ENCODE data around the gene ZBTB11.
"Not testable (repeated sequence)": the region's sequence is repeated elsewhere in the genome, so short reads cannot be mapped to it uniquely, and the experiment has no call there.

ZBTB11 gene

DNA sequence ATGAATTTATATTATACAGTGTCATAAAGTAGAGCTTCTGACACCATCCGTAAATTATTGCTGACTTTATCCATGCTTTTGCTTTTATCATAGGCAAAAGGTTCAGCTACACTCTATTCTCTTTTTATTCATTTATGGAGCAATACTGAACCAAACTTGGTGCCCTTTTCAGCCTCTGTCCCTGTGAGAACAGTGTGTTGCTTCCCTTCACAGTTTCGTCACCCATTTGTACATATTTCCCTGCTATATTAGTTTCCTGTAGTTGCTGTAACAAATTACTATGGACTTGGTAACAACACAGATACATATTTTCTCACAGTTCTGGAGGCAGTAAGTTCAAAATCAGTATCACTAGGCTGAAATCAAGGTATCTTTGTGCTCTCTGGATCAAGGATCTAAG, 12.4 kb upstream of the ZBTB11 start:
- DNase-seq = no peak

DNA sequence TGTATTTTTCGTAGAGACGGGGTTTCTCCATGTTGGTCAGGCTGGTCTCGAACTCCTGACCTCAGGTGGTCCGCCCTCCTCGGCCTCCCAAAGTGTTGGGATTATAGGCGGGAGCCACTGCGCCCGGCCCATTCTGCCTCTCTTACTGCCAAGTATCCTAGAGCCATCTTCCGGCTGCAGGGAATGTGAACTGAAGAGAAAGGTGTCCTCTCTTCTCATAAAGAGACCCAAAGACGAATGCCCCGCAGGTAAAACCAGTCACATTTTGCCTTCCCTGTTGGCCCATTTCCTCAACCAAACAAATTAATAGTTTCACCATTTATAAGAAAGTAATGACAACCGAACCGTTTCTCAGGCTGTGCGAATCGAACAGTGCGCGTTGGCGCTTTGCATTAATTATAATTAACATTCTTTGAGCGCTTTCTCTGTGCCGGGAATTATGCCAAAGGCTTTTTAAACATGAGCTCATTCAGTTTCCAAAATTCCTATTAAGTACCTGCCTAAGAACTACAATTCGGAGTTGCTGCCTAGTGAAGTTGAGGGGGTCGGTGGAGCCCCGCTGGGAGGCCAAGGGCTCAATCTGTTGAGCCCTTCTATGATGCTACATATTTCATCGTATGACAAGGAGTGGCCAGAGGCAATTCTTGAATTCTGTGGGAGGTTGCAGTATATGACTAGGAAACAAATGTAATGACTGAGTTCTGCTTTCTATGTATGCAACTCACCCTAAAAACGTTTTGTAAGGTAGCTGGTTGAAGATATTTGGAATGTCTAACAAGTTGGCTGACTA, 10.4 kb upstream of the ZBTB11 start:
- no peak for DNase-seq

GRCh38 chr3:101685870-101686307, 9.0 kb upstream of the ZBTB11 start:
- no peak for DNase-seq

DNA sequence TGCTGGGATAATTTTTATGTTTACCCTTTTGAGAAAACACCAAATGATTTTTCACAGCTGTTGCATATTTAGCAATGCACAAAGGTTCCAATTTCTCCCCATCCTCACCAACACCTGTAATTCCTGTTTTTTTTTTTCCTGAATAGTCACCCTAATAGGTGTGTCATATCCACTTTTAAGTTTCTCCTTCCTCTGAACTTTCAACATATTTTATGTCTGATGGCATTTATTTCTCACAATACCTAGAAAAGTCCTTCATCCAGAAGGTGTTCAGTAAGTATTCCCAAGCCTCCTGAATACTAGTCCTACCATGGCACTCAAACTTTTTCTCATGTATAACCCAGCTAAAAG, 8.1 kb upstream of the ZBTB11 start:
- no peak for DNase-seq

- DNase-seq = no peak
These were observed 3.5 kb upstream of the ZBTB11 start for GRCh38 chr3:101680466-101680865.

DNA sequence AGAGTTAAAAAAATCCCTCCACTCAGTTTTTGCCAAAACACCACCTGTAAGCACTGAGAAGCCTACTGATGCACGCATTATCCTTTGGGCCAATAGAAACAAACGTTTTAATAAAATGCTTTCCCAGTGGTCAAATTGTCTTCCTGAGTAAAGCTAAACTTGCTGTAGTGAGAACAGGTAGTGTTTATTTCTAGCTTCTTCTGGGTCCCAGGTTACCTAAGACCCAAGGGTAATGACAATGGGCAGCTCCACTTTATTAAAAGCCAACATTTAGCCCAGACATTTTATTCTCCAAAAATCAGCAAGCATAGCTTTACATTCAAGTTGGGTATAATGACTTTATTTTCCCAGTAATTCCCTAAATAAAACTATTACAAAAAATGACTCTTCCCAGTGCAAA, 1.9 kb upstream of the ZBTB11 start:
- not testable (repeated sequence) for DNase-seq

DNA sequence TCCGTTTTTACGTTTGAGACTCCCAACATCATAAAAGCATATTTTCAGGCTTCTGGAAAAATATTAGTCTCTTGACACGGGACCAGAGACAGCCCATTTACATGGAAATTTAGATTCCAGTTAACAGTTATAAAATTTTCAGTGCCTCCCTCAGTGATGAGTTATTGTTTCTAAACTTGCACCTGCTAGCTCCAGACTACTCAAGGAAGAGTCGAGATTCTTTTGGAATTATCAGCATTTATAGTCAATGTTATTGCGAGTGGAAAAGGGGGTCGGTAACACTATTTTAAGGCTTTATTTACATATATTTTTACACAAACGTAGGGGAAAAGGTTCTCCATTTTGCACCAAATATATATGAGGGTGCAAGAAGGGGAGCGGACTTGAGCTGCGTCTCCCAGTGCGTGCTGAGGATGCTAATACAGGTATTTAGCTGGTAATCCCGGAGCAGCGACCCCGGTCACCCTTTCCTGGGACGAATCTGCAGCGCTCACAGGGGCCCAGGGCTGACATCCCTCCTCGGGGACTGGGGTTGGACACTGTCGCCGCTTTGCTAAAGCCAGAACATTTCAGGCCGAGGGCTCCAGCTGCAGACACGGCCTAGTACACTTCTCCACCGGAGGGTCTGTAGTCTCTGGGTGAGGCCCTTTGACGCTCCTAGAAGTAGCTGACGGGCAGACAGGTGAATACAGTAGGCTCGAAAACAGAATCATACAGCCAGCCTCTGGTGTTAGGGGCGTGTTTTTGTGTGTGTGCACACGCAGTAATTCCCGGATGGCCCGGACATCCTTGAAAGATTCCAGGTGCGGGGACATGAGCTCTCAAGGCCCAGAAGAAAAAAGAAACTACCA, 729 bp upstream of the ZBTB11 start:
- no peak for DNase-seq

GRCh38 chr3:101676216-101676764, 642 bp downstream of the ZBTB11 start:
- no peak for DNase-seq

DNA sequence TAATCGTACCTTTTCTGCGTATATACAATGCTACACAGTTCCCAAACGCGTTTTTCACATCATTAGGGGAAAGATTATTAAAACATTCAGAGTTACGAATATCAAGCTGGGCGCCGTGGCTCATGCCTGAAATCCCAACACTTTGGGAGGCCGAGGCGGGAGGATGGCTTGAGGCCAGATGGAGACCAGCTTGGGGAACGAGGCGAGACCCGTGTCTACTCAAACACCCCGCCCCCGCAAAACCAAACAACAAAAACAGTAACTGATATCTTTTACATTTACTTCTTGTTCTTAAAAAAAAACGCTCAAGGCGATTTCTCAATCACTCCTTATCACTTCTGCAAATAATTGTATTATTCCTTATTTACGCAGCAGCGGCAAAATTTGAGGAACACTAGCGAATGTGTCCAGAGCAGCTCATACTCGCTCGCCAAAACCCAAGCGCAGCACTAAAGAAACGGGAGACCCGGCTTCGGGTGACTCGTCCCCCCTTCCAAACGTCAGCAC, 1.2 kb downstream of the ZBTB11 start:
- DNase-seq = no peak

DNA sequence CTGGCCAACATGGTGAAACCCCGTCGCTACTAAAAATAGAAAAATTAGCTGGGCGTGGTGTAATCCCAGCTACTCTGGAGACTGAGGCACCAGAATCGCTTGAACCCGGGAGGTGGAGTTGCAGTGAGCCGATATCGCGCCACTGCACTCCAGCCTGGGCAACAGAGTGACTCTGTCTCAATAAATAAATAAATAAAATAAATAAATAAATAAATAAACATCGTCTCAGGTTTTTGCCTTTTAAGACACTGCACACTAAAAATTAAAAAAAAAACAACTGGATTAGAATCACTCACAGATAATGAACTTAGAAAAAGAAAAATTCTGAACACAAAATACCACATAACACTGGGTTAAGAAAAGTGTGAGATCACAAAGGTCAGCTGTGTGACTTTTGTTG, 2.4 kb downstream of the ZBTB11 start:
- DNase-seq = no peak

GRCh38 chr3:101673953-101674352, 3.0 kb downstream of the ZBTB11 start:
- DNase-seq = no peak

GRCh38 chr3:101671014-101671413, 5.9 kb downstream of the ZBTB11 start:
- DNase-seq = no peak

DNA sequence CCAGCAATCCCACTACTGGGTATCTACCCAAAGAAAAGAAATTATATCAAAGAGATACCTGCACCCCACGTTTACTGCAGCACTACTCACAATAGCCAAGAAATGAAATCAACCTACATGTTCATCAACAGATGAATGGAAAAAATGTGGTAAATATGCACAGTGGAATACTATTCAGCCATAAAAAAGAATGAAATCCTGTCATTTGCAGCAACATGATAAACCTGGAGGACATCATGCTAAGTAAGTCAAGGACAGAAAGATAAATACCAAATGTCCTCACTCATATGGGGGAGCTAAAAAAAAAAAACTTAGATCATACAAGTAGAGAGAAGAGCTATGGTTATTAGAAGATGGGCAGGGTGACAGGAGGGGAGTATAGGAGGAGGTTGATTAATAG, 9.1 kb downstream of the ZBTB11 start:
- no peak for DNase-seq

DNA sequence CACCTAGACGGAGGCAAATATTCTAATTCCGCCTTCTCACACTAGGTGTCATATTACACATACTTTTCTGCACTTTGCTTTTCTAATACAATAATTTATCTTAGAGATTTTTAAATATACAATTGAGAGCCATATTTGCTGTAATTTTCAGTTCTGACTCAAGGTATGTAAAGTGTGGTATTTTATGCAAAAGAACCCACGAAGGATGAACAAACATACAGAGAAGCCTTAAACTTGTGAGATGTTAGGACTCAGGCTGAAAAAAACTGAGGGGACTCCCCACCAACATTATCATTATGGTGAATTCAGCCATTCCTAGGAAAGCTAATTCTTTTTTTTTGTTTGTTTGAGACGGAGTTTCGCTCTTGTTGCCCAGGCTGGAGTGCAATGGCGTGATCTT, 9.6 kb downstream of the ZBTB11 start:
- no peak for DNase-seq

DNA sequence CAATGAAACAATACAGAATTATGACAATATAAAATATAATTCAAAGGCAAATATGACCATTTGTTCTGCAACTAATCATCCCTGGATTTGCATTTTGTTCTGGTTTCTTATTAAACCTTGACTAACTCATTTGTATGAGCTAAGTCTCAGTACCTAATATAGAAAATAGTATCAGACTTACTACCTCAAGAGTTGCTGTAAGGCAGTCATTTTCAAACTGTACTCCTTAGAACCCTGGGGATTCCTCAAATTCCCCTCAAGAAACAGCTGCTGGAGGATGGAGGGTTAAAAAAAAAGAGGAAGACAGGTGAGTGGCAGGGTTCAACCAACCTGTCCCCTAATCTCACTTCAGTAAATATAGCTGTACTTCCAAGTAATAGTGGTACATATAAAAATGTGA, 11.1 kb downstream of the ZBTB11 start:
- no peak for DNase-seq

DNA sequence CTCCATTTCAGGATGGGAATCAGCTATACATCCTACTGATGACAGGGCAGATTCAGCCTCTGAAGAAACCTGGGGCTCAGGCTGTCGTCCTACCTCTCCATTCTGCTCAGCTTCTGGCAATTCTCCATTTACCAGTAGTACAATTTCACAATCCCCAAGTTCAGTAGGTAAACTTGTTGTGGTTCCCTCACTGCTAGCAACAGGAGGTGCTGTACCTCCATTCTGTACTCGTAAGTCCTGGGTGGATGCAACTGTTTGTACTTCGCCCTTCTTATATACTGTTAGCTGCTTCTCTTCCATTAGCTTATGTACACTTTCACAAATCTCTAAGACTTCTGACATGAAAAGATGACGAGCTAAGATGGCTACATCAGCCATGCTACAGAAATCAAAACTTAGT, 11.6 kb downstream of the ZBTB11 start:
- no peak for DNase-seq

DNA sequence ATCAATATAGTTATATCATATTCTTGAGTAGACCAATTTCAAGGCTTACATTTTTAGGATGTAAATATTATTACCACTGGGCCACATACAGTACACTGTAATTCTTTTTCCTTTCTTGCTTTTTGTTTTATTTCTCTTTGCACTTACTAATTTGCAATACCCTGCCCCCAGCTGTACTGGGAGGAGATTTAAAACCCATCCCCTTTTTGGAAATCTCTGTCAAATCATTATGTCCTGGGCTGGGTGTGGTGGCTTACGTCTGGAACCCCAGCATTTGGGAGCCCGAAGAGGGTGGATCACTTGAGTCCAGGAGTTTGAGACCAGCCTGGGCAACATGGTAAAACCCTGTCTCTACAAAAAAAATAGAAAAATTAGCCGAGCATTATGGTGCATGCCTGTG, 16.2 kb downstream of the ZBTB11 start:
- DNase-seq = no peak

DNA sequence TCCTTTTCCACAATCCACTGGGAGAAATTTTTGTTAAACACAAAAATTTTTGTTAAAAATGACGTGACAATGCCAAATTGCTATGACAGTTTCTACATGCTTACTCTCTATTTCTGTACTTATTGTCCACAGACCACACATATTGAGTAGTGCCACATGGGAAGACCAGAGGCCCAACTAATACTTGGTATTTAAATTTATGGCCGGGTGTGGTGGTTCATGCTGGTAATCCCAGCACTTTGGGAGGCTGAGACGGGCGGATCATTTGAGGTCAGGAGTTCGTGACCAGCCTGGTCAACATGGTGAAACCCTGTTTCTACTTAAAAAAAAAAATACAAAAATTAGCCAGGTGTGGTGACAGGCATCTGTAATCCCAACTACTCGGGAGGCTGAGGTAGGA, 20.3 kb downstream of the ZBTB11 start:
- DNase-seq = no peak

GRCh38 chr3:101646726-101647125, 30.2 kb downstream of the ZBTB11 start:
- no peak for DNase-seq

GRCh38 chr3:101643861-101644613, 32.9 kb downstream of the ZBTB11 start:
- no peak for DNase-seq

GRCh38 chr3:101643009-101643844, 33.7 kb downstream of the ZBTB11 start:
- DNase-seq = no peak

- no peak for DNase-seq
These were observed 34.5 kb downstream of the ZBTB11 start for GRCh38 chr3:101642441-101642840.
